Suprapubic skin (tissue), 4 donors: Measurements from ENCODE around the gene ERCC3. TPM values are rescaled to one million over a fixed set of nuclear protein-coding genes. Genes with fewer than 3 reads are reported as not detected.

Experiments
- DNase-seq, 2 donors: peaks; one replicate each; pipeline ENCODE4 v3.0.0-alpha.2; 2019; ENCODE audit warnings: low spot score in 2 of 2
- H3K27ac ChIP-seq: fragments of 200-600 bp; sonication (generic); one replicate; pipeline ENCODE4 v1.5.1; 2019
- H3K27me3 ChIP-seq: fragments of 200-600 bp; sonication (generic); one replicate; pipeline ENCODE4 v1.5.1; 2019
- H3K36me3 ChIP-seq: fragments of 200-600 bp; sonication (generic); one replicate; pipeline ENCODE4 v1.5.1; 2019
- H3K4me1 ChIP-seq: fragments of 200-600 bp; sonication (generic); one replicate; pipeline ENCODE4 v1.5.1; 2019
- H3K4me3 ChIP-seq: fragments of 200-600 bp; sonication (generic); one replicate; pipeline ENCODE4 v1.5.1; 2019; ENCODE audit warnings: mild to moderate bottlenecking
- H3K9me3 ChIP-seq: fragments of 200-600 bp; sonication (generic); one replicate; pipeline ENCODE4 v1.5.1; 2019
- CTCF ChIP-seq, 2 donors: fragments of 200-600 bp in 1 of 2; fragments of 450-650 bp in 1 of 2; sonication (generic) in 1 of 2; IDR thresholded peaks; one replicate each; pipeline ENCODE4 v1.5.1; 2016 to 2019; ENCODE audit warnings: antibody characterized with exemption in 2 of 2, mild to moderate bottlenecking in 1 of 2, moderate library complexity in 1 of 2
- EP300 ChIP-seq: sonication (generic); formaldehyde crosslinking; IDR thresholded peaks from one replicate; pipeline ENCODE4 v1.6.1; 2017; ENCODE audit warnings: antibody characterized with exemption
- POLR2A ChIP-seq, 2 donors: fragments of 450-650 bp; IDR thresholded peaks; one replicate each; pipeline ENCODE4 v1.6.1; 2017; ENCODE audit warnings: antibody characterized with exemption in 2 of 2, mild to moderate bottlenecking in 2 of 2, moderate library complexity in 2 of 2
- POLR2AphosphoS5 ChIP-seq, 3 donors: sonication (generic); formaldehyde crosslinking; IDR thresholded peaks; one replicate each; pipeline ENCODE4 v1.6.1; 2017; ENCODE audit warnings: antibody characterized with exemption in 3 of 3
- WGBS: methylation state at CpG from one replicate; pipeline ENCODE4 v1.1.5; 2018; 5-methylcytosine and 5-hydroxymethylcytosine counted together
- total RNA-seq, 4 donors: library from RNA; depleted of rRNA; stranded (reverse); fragments of >200 nt; gene quantifications; one replicate each; pipeline ENCODE4 v1.1.0, GENCODE V29; 2016

Gene ERCC3
- 100 to 1,000 TPM in 1 of 4 donors, 10 to 100 TPM in 3; 35.5 to 103 (median 39.1) TPM for total RNA-seq

GRCh38 chr2:127293748-127294562 lies at the start of gene ERCC3:
ERCC3 (minus strand) TSS chr2:127294144; CDS start chr2:127294081, 63 bp downstream.
- TF ChIP-seq EP300 (no peak), CTCF (IDR thresholded peaks at IDR 0.05) (no peak), POLR2A (IDR thresholded peaks at IDR 0.05) (peak in 1 of 2 donors; percentile 32), POLR2AphosphoS5 (IDR thresholded peaks at IDR 0.05) (peak in 1 of 3 donors; percentile 60)
- Histone ChIP-seq H3K27me3 (no peaks in the 10 kb centered on the region), H3K4me3 (peak within 1 kb of the TSS; percentile 98), H3K4me1 (peaks cover 13% of the 10 kb centered on the region), H3K9me3 (no peaks in the 10 kb centered on the region), H3K27ac (peak within 1 kb of the TSS; percentile 75), H3K36me3 (peaks cover 36% of the 10 kb centered on the region)
- WGBS: under 1% methylated on average over 49 of the region's 55 CpGs
- DNase-seq: peak; percentile 88 to 89

- 94% methylated on average over 2 of the region's 2 CpGs for WGBS
- Histone ChIP-seq H3K27ac (no peak overlapping the region), H3K27me3 (no peaks in the 10 kb centered on the region), H3K4me3 (no peak overlapping the region), H3K36me3 (peaks cover 13% of the 10 kb centered on the region), H3K4me1 (no peaks in the 10 kb centered on the region), H3K9me3 (no peaks in the 10 kb centered on the region)
- no peak for DNase-seq
- TF ChIP-seq POLR2AphosphoS5 (IDR thresholded peaks at IDR 0.05) (no peak), POLR2A (IDR thresholded peaks at IDR 0.05) (no peak), CTCF (IDR thresholded peaks at IDR 0.05) (no peak), EP300 (no peak)
Measured at GRCh38 chr2:127343277-127343676, 49.3 kb upstream of the ERCC3 start.

- no peaks in the 10 kb centered on the region for H3K27me3 ChIP-seq
- no peaks in the 10 kb centered on the region for H3K9me3 ChIP-seq
- H3K36me3 ChIP-seq: peaks cover 23% of the 10 kb centered on the region
- no peak for TF ChIP-seq EP300
- TF ChIP-seq POLR2A (IDR thresholded peaks at IDR 0.05): no peak
- TF ChIP-seq CTCF (IDR thresholded peaks at IDR 0.05): no peak
- no peak for TF ChIP-seq POLR2AphosphoS5 (IDR thresholded peaks at IDR 0.05)
- WGBS: 94% methylated on average over 1 of the region's 1 CpG
- DNase-seq: no peak
- no peaks in the 10 kb centered on the region for H3K4me1 ChIP-seq
- H3K4me3 ChIP-seq: no peak overlapping the region
- H3K27ac ChIP-seq: no peak overlapping the region
Measured at GRCh38 chr2:127342101-127342500, 48.2 kb upstream of the ERCC3 start.

- WGBS: 93% methylated on average over 1 of the region's 1 CpG
- Histone ChIP-seq H3K4me1 (no peaks in the 10 kb centered on the region), H3K36me3 (peaks cover 77% of the 10 kb centered on the region), H3K9me3 (no peaks in the 10 kb centered on the region), H3K27ac (no peak overlapping the region), H3K4me3 (no peak overlapping the region), H3K27me3 (no peaks in the 10 kb centered on the region)
- no peak for DNase-seq
- TF ChIP-seq EP300 (no peak), POLR2A (IDR thresholded peaks at IDR 0.05) (no peak), CTCF (IDR thresholded peaks at IDR 0.05) (no peak), POLR2AphosphoS5 (IDR thresholded peaks at IDR 0.05) (no peak)
Measured at GRCh38 chr2:127332335-127332734, 38.4 kb upstream of the ERCC3 start.

GRCh38 chr2:127330753-127331152 lies 36.8 kb upstream of the ERCC3 start:
- Histone ChIP-seq H3K27me3 (no peaks in the 10 kb centered on the region), H3K4me1 (no peaks in the 10 kb centered on the region), H3K9me3 (no peaks in the 10 kb centered on the region), H3K27ac (no peak overlapping the region), H3K36me3 (peaks cover 75% of the 10 kb centered on the region), H3K4me3 (no peak overlapping the region)
- TF ChIP-seq EP300 (no peak), POLR2AphosphoS5 (IDR thresholded peaks at IDR 0.05) (no peak), POLR2A (IDR thresholded peaks at IDR 0.05) (no peak), CTCF (IDR thresholded peaks at IDR 0.05) (no peak)
- no peak for DNase-seq
- 100% methylated on average over 1 of the region's 1 CpG for WGBS
